ENCODE data around the gene AOC2.

- TF ChIP-seq CTCF (IDR thresholded peaks at IDR 0.05) (no peak), MAZ (IDR thresholded peaks at IDR 0.05; ENCODE audit: borderline replicate concordance, low read depth, low read length) (no peak), POLR2A (IDR thresholded peaks at IDR 0.05; ENCODE audit: low read length) (no peak)
- TF ChIP-seq, protein P1, sequence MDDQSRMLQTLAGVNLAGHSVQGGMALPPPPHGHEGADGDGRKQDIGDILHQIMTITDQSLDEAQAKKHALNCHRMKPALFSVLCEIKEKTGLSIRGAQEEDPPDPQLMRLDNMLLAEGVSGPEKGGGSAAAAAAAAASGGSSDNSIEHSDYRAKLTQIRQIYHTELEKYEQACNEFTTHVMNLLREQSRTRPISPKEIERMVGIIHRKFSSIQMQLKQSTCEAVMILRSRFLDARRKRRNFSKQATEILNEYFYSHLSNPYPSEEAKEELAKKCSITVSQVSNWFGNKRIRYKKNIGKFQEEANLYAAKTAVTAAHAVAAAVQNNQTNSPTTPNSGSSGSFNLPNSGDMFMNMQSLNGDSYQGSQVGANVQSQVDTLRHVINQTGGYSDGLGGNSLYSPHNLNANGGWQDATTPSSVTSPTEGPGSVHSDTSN (IDR thresholded peaks at IDR 0.05): no peak
- TF ChIP-seq, protein P2, sequence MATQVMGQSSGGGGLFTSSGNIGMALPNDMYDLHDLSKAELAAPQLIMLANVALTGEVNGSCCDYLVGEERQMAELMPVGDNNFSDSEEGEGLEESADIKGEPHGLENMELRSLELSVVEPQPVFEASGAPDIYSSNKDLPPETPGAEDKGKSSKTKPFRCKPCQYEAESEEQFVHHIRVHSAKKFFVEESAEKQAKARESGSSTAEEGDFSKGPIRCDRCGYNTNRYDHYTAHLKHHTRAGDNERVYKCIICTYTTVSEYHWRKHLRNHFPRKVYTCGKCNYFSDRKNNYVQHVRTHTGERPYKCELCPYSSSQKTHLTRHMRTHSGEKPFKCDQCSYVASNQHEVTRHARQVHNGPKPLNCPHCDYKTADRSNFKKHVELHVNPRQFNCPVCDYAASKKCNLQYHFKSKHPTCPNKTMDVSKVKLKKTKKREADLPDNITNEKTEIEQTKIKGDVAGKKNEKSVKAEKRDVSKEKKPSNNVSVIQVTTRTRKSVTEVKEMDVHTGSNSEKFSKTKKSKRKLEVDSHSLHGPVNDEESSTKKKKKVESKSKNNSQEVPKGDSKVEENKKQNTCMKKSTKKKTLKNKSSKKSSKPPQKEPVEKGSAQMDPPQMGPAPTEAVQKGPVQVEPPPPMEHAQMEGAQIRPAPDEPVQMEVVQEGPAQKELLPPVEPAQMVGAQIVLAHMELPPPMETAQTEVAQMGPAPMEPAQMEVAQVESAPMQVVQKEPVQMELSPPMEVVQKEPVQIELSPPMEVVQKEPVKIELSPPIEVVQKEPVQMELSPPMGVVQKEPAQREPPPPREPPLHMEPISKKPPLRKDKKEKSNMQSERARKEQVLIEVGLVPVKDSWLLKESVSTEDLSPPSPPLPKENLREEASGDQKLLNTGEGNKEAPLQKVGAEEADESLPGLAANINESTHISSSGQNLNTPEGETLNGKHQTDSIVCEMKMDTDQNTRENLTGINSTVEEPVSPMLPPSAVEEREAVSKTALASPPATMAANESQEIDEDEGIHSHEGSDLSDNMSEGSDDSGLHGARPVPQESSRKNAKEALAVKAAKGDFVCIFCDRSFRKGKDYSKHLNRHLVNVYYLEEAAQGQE (IDR thresholded peaks at IDR 0.05): no peak
- TF ChIP-seq, protein P3, sequence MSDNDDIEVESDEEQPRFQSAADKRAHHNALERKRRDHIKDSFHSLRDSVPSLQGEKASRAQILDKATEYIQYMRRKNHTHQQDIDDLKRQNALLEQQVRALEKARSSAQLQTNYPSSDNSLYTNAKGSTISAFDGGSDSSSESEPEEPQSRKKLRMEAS (IDR thresholded peaks at IDR 0.05): no peak
Observed at GRCh38 chr17:42844271-42844670, at the start of gene AOC2.
